ENCODE data around the gene AGK. TPM values are rescaled to one million over a fixed set of nuclear protein-coding genes. Genes with fewer than 3 reads are reported as not detected.

AGK gene
- total and polyA plus RNA-seq, 2 experiments from 2014 or later = 21.9 to 37.9 TPM

GRCh38 chr7:141572175-141572574, 21.0 kb downstream of the AGK start:
- no peak overlapping the region; the same call in 1 of the 2 replicates for H3K27ac Mint-ChIP-seq
- H3K4me1 Mint-ChIP-seq = peaks cover 20% of the 10 kb centered on the region
- Histone ChIP-seq H3K79me2 (replicated peaks; ENCODE audit: insufficient read depth) (peaks cover 7% of the 10 kb centered on the region; the same call in 1 of the 2 replicates), H3K9me2 (ENCODE audit: insufficient read depth) (peaks cover 9% of the 10 kb centered on the region; the same call in 1 of the 2 replicates), H3K27ac (ENCODE audit: low read depth) (no peak overlapping the region), H3K4me2 (no peak overlapping the region), H3K4me1 (ENCODE audit: insufficient read depth) (no peaks in the 10 kb centered on the region), H2AFZ (no peak overlapping the region), H4K20me1 (replicated peaks; ENCODE audit: insufficient read depth) (no peaks in the 10 kb centered on the region), H3K36me3 (ENCODE audit: insufficient read depth) (peaks cover 10% of the 10 kb centered on the region), H3K4me3 (no peak overlapping the region), H3K27me3 (ENCODE audit: insufficient read depth) (no peaks in the 10 kb centered on the region), H3F3A (replicated peaks; ENCODE audit: low read depth) (no peaks in the 10 kb centered on the region)
- H3K27me3 Mint-ChIP-seq (ENCODE audit: insufficient read depth, low read depth, poor library complexity) = no peaks in the 10 kb centered on the region
- no peak for DNase-seq (ENCODE audit: low spot score)
- peaks cover 25% of the 10 kb centered on the region for H3K9me3 Mint-ChIP-seq
- no peak overlapping the region for H3K4me3 Mint-ChIP-seq
- H3K36me3 Mint-ChIP-seq (ENCODE audit: low read depth) = peaks cover 46% of the 10 kb centered on the region
- no peak for ATAC-seq
- TF ChIP-seq REST (IDR thresholded peaks at IDR 0.05; ENCODE audit: unreplicated experiment) = no peak
- TF ChIP-seq, protein P1, sequence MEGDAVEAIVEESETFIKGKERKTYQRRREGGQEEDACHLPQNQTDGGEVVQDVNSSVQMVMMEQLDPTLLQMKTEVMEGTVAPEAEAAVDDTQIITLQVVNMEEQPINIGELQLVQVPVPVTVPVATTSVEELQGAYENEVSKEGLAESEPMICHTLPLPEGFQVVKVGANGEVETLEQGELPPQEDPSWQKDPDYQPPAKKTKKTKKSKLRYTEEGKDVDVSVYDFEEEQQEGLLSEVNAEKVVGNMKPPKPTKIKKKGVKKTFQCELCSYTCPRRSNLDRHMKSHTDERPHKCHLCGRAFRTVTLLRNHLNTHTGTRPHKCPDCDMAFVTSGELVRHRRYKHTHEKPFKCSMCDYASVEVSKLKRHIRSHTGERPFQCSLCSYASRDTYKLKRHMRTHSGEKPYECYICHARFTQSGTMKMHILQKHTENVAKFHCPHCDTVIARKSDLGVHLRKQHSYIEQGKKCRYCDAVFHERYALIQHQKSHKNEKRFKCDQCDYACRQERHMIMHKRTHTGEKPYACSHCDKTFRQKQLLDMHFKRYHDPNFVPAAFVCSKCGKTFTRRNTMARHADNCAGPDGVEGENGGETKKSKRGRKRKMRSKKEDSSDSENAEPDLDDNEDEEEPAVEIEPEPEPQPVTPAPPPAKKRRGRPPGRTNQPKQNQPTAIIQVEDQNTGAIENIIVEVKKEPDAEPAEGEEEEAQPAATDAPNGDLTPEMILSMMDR (conservative IDR thresholded peaks at IDR 0.05; ENCODE audit: low read depth in 2 of 2) = no peak
- TF ChIP-seq, protein P2, sequence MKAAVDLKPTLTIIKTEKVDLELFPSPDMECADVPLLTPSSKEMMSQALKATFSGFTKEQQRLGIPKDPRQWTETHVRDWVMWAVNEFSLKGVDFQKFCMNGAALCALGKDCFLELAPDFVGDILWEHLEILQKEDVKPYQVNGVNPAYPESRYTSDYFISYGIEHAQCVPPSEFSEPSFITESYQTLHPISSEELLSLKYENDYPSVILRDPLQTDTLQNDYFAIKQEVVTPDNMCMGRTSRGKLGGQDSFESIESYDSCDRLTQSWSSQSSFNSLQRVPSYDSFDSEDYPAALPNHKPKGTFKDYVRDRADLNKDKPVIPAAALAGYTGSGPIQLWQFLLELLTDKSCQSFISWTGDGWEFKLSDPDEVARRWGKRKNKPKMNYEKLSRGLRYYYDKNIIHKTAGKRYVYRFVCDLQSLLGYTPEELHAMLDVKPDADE (IDR thresholded peaks at IDR 0.05) = no peak

GRCh38 chr7:141573511-141573910, 22.3 kb downstream of the AGK start:
- DNase-seq (ENCODE audit: low spot score) (no peak), ATAC-seq (no peak)
- Histone ChIP-seq H3K4me3 (no peak overlapping the region), H3K9me2 (ENCODE audit: insufficient read depth) (peaks cover 9% of the 10 kb centered on the region; the same call in 1 of the 2 replicates), H3K4me1 (ENCODE audit: insufficient read depth) (no peaks in the 10 kb centered on the region), H3F3A (replicated peaks; ENCODE audit: low read depth) (no peaks in the 10 kb centered on the region), H3K36me3 (ENCODE audit: insufficient read depth) (peaks cover 7% of the 10 kb centered on the region; the same call in 1 of the 2 replicates), H2AFZ (no peak overlapping the region), H3K79me2 (replicated peaks; ENCODE audit: insufficient read depth) (peaks cover 7% of the 10 kb centered on the region; the same call in 1 of the 2 replicates), H3K27me3 (ENCODE audit: insufficient read depth) (no peaks in the 10 kb centered on the region), H3K27ac (ENCODE audit: low read depth) (no peak overlapping the region), H4K20me1 (replicated peaks; ENCODE audit: insufficient read depth) (no peaks in the 10 kb centered on the region), H3K4me2 (no peak overlapping the region)
- Mint-ChIP-seq H3K4me1 (peaks cover 17% of the 10 kb centered on the region), H3K27me3 (ENCODE audit: insufficient read depth, low read depth, poor library complexity) (no peaks in the 10 kb centered on the region), H3K4me3 (no peak overlapping the region), H3K9me3 (peaks cover 29% of the 10 kb centered on the region), H3K27ac (no peak overlapping the region), H3K36me3 (ENCODE audit: low read depth) (peaks cover 57% of the 10 kb centered on the region)
- TF ChIP-seq, protein P3, sequence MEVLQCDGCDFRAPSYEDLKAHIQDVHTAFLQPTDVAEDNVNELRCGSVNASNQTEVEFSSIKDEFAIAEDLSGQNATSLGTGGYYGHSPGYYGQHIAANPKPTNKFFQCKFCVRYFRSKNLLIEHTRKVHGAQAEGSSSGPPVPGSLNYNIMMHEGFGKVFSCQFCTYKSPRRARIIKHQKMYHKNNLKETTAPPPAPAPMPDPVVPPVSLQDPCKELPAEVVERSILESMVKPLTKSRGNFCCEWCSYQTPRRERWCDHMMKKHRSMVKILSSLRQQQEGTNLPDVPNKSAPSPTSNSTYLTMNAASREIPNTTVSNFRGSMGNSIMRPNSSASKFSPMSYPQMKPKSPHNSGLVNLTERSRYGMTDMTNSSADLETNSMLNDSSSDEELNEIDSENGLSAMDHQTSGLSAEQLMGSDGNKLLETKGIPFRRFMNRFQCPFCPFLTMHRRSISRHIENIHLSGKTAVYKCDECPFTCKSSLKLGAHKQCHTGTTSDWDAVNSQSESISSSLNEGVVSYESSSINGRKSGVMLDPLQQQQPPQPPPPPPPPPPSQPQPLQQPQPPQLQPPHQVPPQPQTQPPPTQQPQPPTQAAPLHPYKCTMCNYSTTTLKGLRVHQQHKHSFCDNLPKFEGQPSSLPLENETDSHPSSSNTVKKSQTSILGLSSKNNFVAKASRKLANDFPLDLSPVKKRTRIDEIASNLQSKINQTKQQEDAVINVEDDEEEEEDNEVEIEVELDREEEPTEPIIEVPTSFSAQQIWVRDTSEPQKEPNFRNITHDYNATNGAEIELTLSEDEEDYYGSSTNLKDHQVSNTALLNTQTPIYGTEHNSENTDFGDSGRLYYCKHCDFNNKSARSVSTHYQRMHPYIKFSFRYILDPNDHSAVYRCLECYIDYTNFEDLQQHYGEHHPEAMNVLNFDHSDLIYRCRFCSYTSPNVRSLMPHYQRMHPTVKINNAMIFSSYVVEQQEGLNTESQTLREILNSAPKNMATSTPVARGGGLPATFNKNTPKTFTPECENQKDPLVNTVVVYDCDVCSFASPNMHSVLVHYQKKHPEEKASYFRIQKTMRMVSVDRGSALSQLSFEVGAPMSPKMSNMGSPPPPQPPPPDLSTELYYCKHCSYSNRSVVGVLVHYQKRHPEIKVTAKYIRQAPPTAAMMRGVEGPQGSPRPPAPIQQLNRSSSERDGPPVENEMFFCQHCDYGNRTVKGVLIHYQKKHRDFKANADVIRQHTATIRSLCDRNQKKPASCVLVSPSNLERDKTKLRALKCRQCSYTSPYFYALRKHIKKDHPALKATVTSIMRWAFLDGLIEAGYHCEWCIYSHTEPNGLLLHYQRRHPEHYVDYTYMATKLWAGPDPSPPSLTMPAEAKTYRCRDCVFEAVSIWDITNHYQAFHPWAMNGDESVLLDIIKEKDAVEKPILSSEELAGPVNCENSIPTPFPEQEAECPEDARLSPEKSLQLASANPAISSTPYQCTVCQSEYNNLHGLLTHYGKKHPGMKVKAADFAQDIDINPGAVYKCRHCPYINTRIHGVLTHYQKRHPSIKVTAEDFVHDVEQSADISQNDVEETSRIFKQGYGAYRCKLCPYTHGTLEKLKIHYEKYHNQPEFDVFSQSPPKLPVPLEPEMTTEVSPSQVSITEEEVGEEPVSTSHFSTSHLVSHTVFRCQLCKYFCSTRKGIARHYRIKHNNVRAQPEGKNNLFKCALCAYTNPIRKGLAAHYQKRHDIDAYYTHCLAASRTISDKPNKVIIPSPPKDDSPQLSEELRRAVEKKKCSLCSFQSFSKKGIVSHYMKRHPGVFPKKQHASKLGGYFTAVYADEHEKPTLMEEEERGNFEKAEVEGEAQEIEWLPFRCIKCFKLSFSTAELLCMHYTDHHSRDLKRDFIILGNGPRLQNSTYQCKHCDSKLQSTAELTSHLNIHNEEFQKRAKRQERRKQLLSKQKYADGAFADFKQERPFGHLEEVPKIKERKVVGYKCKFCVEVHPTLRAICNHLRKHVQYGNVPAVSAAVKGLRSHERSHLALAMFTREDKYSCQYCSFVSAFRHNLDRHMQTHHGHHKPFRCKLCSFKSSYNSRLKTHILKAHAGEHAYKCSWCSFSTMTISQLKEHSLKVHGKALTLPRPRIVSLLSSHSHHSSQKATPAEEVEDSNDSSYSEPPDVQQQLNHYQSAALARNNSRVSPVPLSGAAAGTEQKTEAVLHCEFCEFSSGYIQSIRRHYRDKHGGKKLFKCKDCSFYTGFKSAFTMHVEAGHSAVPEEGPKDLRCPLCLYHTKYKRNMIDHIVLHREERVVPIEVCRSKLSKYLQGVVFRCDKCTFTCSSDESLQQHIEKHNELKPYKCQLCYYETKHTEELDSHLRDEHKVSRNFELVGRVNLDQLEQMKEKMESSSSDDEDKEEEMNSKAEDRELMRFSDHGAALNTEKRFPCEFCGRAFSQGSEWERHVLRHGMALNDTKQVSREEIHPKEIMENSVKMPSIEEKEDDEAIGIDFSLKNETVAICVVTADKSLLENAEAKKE (CRISPR knock-in tag; IDR thresholded peaks at IDR 0.05) = no peak
- TF ChIP-seq CREB1 (CRISPR knock-in tag; IDR thresholded peaks at IDR 0.05; ENCODE audit: low read depth) (no peak), EZH2 (IDR thresholded peaks at IDR 0.05; ENCODE audit: low read depth, unreplicated experiment) (no peak), NANOG (IDR thresholded peaks at IDR 0.05; ENCODE audit: borderline replicate concordance) (no peak), POLR2AphosphoS5 (IDR thresholded peaks at IDR 0.05; ENCODE audit: low read depth) (no peak)
